Stimulated activated CD8-positive, alpha-beta memory T cell treated with anti-CD3 and anti-CD28 coated beads, Interleukin-4, amount 100 ng/mL, for 4 hours (primary cell): ENCODE measurements around the gene MTG2.

ENCODE experiments used
- DNase-seq, 2 donors: peaks; one replicate each; pipeline ENCODE4 v3.0.0-alpha.2; 2020; ENCODE audit warnings: low read depth in 2 of 2, low spot score in 1 of 2

Gene MTG2

GRCh38 chr20:62182469-62183425 lies at the start of gene MTG2:
TSS of gene MTG2 (plus strand) at chr20:62183028. CDS start at chr20:62193421, 10,393 bp downstream.
- peak; percentile 82 to 89 for DNase-seq

GRCh38 chr20:62133051-62133845 lies 49.6 kb upstream of the MTG2 start:
- DNase-seq = no peak

GRCh38 chr20:62133864-62134263 lies 49.0 kb upstream of the MTG2 start:
- no peak for DNase-seq

- DNase-seq = no peak
Measured at GRCh38 chr20:62134735-62135231, 48.0 kb upstream of the MTG2 start.

- DNase-seq = no peak
Measured at GRCh38 chr20:62135573-62136266, 47.1 kb upstream of the MTG2 start.

- DNase-seq = no peak
Measured at GRCh38 chr20:62136283-62137091, 46.3 kb upstream of the MTG2 start.

GRCh38 chr20:62137092-62137384 lies 45.8 kb upstream of the MTG2 start:
- no peak for DNase-seq

GRCh38 chr20:62137478-62138203 lies 45.2 kb upstream of the MTG2 start:
- DNase-seq = no peak

- DNase-seq = no peak
Measured at GRCh38 chr20:62138204-62138543, 44.7 kb upstream of the MTG2 start.

- DNase-seq = no peak
Measured at GRCh38 chr20:62138912-62139311, 43.9 kb upstream of the MTG2 start.

GRCh38 chr20:62139636-62140035 lies 43.2 kb upstream of the MTG2 start:
- DNase-seq = no peak

- no peak for DNase-seq
Measured at GRCh38 chr20:62141043-62141396, 41.8 kb upstream of the MTG2 start.

GRCh38 chr20:62141397-62142251 lies 41.2 kb upstream of the MTG2 start:
- DNase-seq = no peak

- no peak for DNase-seq
Measured at GRCh38 chr20:62142252-62143080, 40.4 kb upstream of the MTG2 start.

GRCh38 chr20:62143081-62143956 lies 39.5 kb upstream of the MTG2 start, which contains the start of the genes PSMA7 and SS18L1:
TSS of gene PSMA7 (minus strand) at chr20:62143394. CDS start at chr20:62143303, 91 bp downstream.
TSS of gene SS18L1 (plus strand) at chr20:62143769. CDS start at chr20:62143821, 52 bp downstream.
- peak; percentile 60 to 69 for DNase-seq

GRCh38 chr20:62143957-62144825 lies 38.6 kb upstream of the MTG2 start:
- DNase-seq = no peak
